SK-N-SH treated with all-trans-retinoic acid at 6 μM for 48 hours (cell line): ENCODE data around the gene SPRR5.

Experiments
- ATAC-seq: fragments of 200-7000 bp; cut with Tn5 transposase; 3 replicates; pipeline ENCODE4 v1.9.1; 2020; ENCODE audit warnings: mild to moderate bottlenecking, moderate library complexity
- ARNTL ChIP-seq: fragments of 450-650 bp; formaldehyde crosslinking; IDR thresholded peaks from 2 replicates; pipeline ENCODE4 v1.5.0; 2020; ENCODE audit warnings: low read depth, mild to moderate bottlenecking, moderate library complexity, borderline replicate concordance
- BACH2 ChIP-seq: fragments of 250-450 bp; sonication (Bioruptor Pico); IDR thresholded peaks from 2 replicates; pipeline ENCODE4 v1.9.0; 2021; ENCODE audit warnings: mild to moderate bottlenecking, borderline replicate concordance
- CREB5 ChIP-seq: fragments of 250-450 bp; sonication (Bioruptor Pico); IDR thresholded peaks from 2 replicates; pipeline ENCODE4 v1.5.1; 2020; ENCODE audit warnings: low read depth, mild to moderate bottlenecking, moderate library complexity
- CSDC2 ChIP-seq: fragments of 250-450 bp; sonication (Bioruptor Pico); IDR thresholded peaks from 2 replicates; pipeline ENCODE4 v1.5.0; 2020; ENCODE audit warnings: mild to moderate bottlenecking, moderate library complexity
- ESRRG ChIP-seq: fragments of 250-450 bp; sonication (Bioruptor Pico); IDR thresholded peaks from 2 replicates; pipeline ENCODE4 v1.6.1; 2021; ENCODE audit warnings: mild to moderate bottlenecking
- GLIS3 ChIP-seq: fragments of 250-450 bp; sonication (Bioruptor Pico); IDR thresholded peaks from 2 replicates; pipeline ENCODE4 v1.5.0; 2020; ENCODE audit warnings: mild to moderate bottlenecking, moderate library complexity
- ISL1 ChIP-seq: fragments of 250-450 bp; sonication (Bioruptor Pico); IDR thresholded peaks from 2 replicates; pipeline ENCODE4 v2.1.2; 2022; ENCODE audit warnings: mild to moderate bottlenecking, moderate library complexity
- OSR1 ChIP-seq: fragments of 250-450 bp; sonication (Bioruptor Pico); IDR thresholded peaks from 2 replicates; pipeline ENCODE4 v1.8.0; 2022; ENCODE audit warnings: moderate library complexity, mild to moderate bottlenecking, inconsistent platforms
- PPARA ChIP-seq: fragments of 250-450 bp; sonication (Bioruptor Pico); IDR thresholded peaks from 2 replicates; pipeline ENCODE4 v1.5.0; 2020; ENCODE audit warnings: mild to moderate bottlenecking, borderline replicate concordance
- RARB ChIP-seq: fragments of 250-450 bp; sonication (Bioruptor Pico); IDR thresholded peaks from 2 replicates; pipeline ENCODE4 v1.8.0; 2021; ENCODE audit warnings: mild to moderate bottlenecking, moderate library complexity
- SNAI2 ChIP-seq: fragments of 250-450 bp; sonication (Bioruptor Pico); IDR thresholded peaks from 2 replicates; pipeline ENCODE4 v1.5.0; 2020; ENCODE audit warnings: mild to moderate bottlenecking, moderate library complexity
- TOX ChIP-seq: fragments of 250-450 bp; sonication (Bioruptor Pico); IDR thresholded peaks from 2 replicates; pipeline ENCODE4 v1.8.0; 2021; ENCODE audit warnings: mild to moderate bottlenecking, moderate library complexity, borderline replicate concordance
- ZC3H10 ChIP-seq: fragments of 250-450 bp; sonication (Bioruptor Pico); IDR thresholded peaks from 2 replicates; pipeline ENCODE4 v1.5.1; 2021; ENCODE audit warnings: mild to moderate bottlenecking, moderate library complexity
- ZFP3 ChIP-seq: fragments of 250-450 bp; sonication (Bioruptor Pico); IDR thresholded peaks from 2 replicates; pipeline ENCODE4 v1.5.0; 2020; ENCODE audit warnings: mild to moderate bottlenecking, moderate library complexity
- ZFP30 ChIP-seq: fragments of 450-650 bp; formaldehyde crosslinking; IDR thresholded peaks from 2 replicates; pipeline ENCODE4 v1.5.0; 2022; ENCODE audit warnings: mild to moderate bottlenecking, moderate library complexity
- ZNF565 ChIP-seq: fragments of 450-650 bp; formaldehyde crosslinking; conservative IDR thresholded peaks from 2 replicates; pipeline ENCODE4 v1.5.0; 2020; ENCODE audit warnings: low read depth, mild to moderate bottlenecking, moderate library complexity
- ZNF8 ChIP-seq: fragments of 450-650 bp; formaldehyde crosslinking; IDR thresholded peaks from 2 replicates; pipeline ENCODE4 v1.5.0; 2020; ENCODE audit warnings: mild to moderate bottlenecking, moderate library complexity
- TF ChIP-seq, protein P1 (sequence below): fragments of 250-450 bp; sonication (Bioruptor Pico); IDR thresholded peaks from 2 replicates; pipeline ENCODE4 v1.8.0; 2020; ENCODE audit warnings: mild to moderate bottlenecking, moderate library complexity, borderline replicate concordance
- TF ChIP-seq, protein P2 (sequence below): fragments of 250-450 bp; sonication (Bioruptor Pico); IDR thresholded peaks from 2 replicates; pipeline ENCODE4 v1.5.0; 2020; ENCODE audit warnings: mild to moderate bottlenecking, moderate library complexity

SPRR5 gene

DNA sequence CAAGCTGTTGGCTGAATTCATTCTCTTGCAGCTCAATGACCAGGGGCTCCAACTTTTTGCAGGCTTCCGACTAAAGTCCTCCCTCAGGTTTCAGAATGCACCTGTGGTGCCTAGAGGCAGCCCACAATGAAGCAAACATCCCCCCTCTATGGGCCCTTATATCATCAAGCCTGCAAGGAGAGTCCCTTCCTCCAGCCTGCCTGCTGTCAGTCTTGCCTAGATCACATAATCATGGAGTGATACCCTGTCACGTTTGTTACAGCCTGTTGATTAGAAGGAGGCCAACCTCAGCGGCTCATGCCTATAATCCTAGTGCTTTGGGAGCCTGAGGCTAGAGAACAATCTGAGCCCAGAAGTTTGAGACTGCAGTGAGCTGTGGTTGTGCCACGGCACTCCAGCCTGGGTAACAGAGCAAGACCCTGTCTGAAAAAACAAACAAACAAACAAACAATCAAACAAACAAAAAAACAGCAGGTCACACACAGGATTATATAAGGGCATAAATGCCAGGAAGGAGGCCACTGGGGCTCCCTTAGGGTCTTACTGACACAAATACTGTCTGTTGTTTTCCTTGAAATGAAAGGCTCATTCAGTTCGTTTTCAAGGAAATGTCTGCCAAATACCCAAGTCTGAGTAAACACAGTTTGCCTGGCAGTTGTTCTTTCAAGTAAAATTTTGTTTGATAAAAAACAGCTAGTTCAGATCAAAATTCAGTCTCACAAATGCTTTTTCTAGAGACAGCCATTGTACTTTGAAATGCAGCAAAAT lies 49.8 kb downstream of the SPRR5 start:
- TF ChIP-seq CREB5 (CRISPR knock-in tag) (no peak), ESRRG (no peak), ISL1 (CRISPR knock-in tag) (no peak), ZNF565 (CRISPR knock-in tag) (no peak), PPARA (no peak), GLIS3 (CRISPR knock-in tag) (no peak), ZFP30 (CRISPR knock-in tag) (no peak), TOX (no peak), ZC3H10 (no peak), OSR1 (CRISPR knock-in tag) (no peak), ZNF8 (no peak), SNAI2 (no peak), ZFP3 (CRISPR knock-in tag) (no peak), CSDC2 (CRISPR knock-in tag) (no peak)
- TF ChIP-seq, protein P1, sequence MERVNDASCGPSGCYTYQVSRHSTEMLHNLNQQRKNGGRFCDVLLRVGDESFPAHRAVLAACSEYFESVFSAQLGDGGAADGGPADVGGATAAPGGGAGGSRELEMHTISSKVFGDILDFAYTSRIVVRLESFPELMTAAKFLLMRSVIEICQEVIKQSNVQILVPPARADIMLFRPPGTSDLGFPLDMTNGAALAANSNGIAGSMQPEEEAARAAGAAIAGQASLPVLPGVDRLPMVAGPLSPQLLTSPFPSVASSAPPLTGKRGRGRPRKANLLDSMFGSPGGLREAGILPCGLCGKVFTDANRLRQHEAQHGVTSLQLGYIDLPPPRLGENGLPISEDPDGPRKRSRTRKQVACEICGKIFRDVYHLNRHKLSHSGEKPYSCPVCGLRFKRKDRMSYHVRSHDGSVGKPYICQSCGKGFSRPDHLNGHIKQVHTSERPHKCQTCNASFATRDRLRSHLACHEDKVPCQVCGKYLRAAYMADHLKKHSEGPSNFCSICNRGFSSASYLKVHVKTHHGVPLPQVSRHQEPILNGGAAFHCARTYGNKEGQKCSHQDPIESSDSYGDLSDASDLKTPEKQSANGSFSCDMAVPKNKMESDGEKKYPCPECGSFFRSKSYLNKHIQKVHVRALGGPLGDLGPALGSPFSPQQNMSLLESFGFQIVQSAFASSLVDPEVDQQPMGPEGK (CRISPR knock-in tag) = no peak
- TF ChIP-seq, protein P2, sequence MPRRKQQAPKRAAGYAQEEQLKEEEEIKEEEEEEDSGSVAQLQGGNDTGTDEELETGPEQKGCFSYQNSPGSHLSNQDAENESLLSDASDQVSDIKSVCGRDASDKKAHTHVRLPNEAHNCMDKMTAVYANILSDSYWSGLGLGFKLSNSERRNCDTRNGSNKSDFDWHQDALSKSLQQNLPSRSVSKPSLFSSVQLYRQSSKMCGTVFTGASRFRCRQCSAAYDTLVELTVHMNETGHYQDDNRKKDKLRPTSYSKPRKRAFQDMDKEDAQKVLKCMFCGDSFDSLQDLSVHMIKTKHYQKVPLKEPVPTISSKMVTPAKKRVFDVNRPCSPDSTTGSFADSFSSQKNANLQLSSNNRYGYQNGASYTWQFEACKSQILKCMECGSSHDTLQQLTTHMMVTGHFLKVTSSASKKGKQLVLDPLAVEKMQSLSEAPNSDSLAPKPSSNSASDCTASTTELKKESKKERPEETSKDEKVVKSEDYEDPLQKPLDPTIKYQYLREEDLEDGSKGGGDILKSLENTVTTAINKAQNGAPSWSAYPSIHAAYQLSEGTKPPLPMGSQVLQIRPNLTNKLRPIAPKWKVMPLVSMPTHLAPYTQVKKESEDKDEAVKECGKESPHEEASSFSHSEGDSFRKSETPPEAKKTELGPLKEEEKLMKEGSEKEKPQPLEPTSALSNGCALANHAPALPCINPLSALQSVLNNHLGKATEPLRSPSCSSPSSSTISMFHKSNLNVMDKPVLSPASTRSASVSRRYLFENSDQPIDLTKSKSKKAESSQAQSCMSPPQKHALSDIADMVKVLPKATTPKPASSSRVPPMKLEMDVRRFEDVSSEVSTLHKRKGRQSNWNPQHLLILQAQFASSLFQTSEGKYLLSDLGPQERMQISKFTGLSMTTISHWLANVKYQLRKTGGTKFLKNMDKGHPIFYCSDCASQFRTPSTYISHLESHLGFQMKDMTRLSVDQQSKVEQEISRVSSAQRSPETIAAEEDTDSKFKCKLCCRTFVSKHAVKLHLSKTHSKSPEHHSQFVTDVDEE = no peak
- no peak for ATAC-seq

DNA sequence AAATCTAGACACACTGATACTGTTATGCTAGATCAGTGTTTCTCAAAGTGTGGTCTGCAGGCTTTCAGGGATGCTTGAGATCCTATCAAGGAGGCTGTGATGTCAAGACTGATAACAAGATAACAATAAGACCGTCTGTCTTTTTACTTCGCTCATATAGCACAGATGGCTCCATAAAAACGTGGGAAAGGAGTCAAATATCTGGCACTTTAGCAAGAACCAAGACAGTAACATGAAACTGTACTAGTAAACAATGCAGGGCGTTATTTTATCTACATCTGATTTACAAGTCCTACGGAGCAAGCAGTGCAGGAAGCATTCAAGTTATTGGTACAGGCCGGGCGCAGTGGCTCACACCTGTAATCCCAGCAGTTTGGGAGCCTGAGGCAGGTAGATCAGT lies 50.9 kb downstream of the SPRR5 start:
- no peak for ATAC-seq
- TF ChIP-seq ZFP3 (CRISPR knock-in tag) = no peak
- no peak for TF ChIP-seq CSDC2 (CRISPR knock-in tag)
- no peak for TF ChIP-seq BACH2 (CRISPR knock-in tag)
- TF ChIP-seq RARB (CRISPR knock-in tag) = no peak
- no peak for TF ChIP-seq TOX

DNA sequence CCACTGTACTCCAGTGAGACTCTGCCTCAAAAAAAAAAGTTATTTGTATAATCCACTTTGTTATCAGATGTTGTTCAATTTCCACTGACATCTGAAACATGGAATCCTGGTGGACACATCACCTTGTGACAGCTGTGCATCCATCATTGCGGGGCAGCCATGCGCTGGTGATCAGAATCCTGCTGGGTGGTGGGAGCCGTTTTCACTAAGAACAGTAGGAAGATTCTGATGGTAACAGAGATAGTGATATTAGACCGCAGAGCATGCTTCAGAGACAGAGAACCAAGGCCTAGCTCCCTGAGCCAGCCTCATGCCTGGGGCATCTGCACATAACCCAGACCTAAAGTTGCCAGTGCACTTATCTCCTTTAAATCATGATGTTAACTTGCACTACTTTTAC lies 51.5 kb downstream of the SPRR5 start:
- TF ChIP-seq BACH2 (CRISPR knock-in tag) (no peak), PPARA (no peak), ZNF8 (no peak), ARNTL (CRISPR knock-in tag) (no peak), ISL1 (CRISPR knock-in tag) (no peak), GLIS3 (CRISPR knock-in tag) (no peak), ZC3H10 (no peak), ZNF565 (CRISPR knock-in tag) (no peak)
- ATAC-seq = no peak
